Renal pelvis (tissue), 4 donors: ENCODE results near the gene NEURL4. TPM values are rescaled to one million over a fixed set of nuclear protein-coding genes. Genes with fewer than 3 reads are reported as not detected.

Experiments used
- DNase-seq: peaks from one replicate; pipeline ENCODE4 v3.0.0-alpha.2; 2013
- polyA plus RNA-seq, 3 donors: library from polyadenylated mRNA; unstranded; fragments of 120-200 nt; gene quantifications; one replicate each; pipeline ENCODE4 v1.2.1, GENCODE V29; 2013; ENCODE audit not compliant: insufficient read length in 3 of 3

Gene NEURL4
- polyA plus RNA-seq, 3 donors = 32.4 to 37.7 (median 35.8) TPM

- peak; percentile 100 for DNase-seq
These were observed 22.0 kb downstream of the NEURL4 start, which contains the start of gene EIF5A for GRCh38 chr17:7306911-7307685. Gene EIF5A (plus strand): TSS chr17:7307628. CDS start chr17:7309636, 2,008 bp downstream.

GRCh38 chr17:7304179-7304578 is 25.0 kb downstream of the NEURL4 start:
- DNase-seq = no peak

- DNase-seq = peak; percentile 78
These were observed 32.8 kb downstream of the NEURL4 start for GRCh38 chr17:7296189-7296861.

- no peak for DNase-seq
These were observed 33.6 kb downstream of the NEURL4 start for GRCh38 chr17:7295230-7296180.

- no peak for DNase-seq
These were observed 34.5 kb downstream of the NEURL4 start, which contains the start of gene YBX2 for GRCh38 chr17:7294614-7295153. Gene YBX2 (minus strand): TSS chr17:7294639. CDS start chr17:7294500, 139 bp downstream.

- no peak for DNase-seq
These were observed 35.1 kb downstream of the NEURL4 start for GRCh38 chr17:7293816-7294613.

- no peak for DNase-seq
These were observed 36.0 kb downstream of the NEURL4 start for GRCh38 chr17:7293159-7293558.

- DNase-seq = no peak
These were observed 36.4 kb downstream of the NEURL4 start for GRCh38 chr17:7292729-7293128.

- no peak for DNase-seq
These were observed 36.9 kb downstream of the NEURL4 start for GRCh38 chr17:7292194-7292593.

- no peak for DNase-seq
These were observed 38.5 kb downstream of the NEURL4 start for GRCh38 chr17:7290685-7291084.

GRCh38 chr17:7290166-7290565 is 39.0 kb downstream of the NEURL4 start:
- DNase-seq = no peak

- DNase-seq = no peak
These were observed 39.7 kb downstream of the NEURL4 start for GRCh38 chr17:7289256-7290032.

GRCh38 chr17:7285679-7286078 is 43.5 kb downstream of the NEURL4 start:
- DNase-seq = no peak

- no peak for DNase-seq
These were observed 44.2 kb downstream of the NEURL4 start for GRCh38 chr17:7284911-7285310.

GRCh38 chr17:7283471-7284216 is 45.5 kb downstream of the NEURL4 start:
- DNase-seq = no peak

- no peak for DNase-seq
These were observed 46.3 kb downstream of the NEURL4 start for GRCh38 chr17:7282752-7283321.

- no peak for DNase-seq
These were observed 47.0 kb downstream of the NEURL4 start for GRCh38 chr17:7281953-7282751.
